Measurements from ENCODE around the gene AKAP6.
A peak's percentile ranks its signal among the peaks of the same experiment; 100 is the strongest.

Gene AKAP6

DNA sequence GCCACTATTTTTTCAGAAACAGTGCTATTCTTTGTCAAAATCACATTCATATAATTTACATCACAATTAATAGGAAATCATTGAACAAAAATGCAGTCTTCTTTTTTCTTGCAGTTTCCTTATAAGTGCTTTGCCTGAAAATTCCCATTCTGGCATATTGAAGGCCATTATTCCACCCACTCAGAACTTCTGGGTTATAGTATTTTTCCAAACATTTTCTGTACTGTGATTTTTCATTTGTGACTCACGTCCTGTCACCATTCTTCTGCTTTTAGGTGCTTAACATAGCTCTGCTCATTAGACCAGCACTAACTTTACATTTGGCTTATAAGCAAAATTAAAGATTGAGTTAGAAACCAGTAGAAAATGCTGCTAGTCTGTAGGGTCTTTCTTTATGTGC is 368.6 kb downstream of the AKAP6 start:
- no peak overlapping the region for H3K27ac ChIP-seq
- no peaks in the 10 kb centered on the region for H3K27me3 ChIP-seq (ENCODE audit: control insufficient read depth, insufficient read depth, low read length)
- no peaks in the 10 kb centered on the region for H3K79me2 ChIP-seq
- no peak overlapping the region for H2AFZ ChIP-seq
- H3K36me3 ChIP-seq (ENCODE audit: control insufficient read depth, insufficient read depth, low read length) = no peaks in the 10 kb centered on the region
- H3K9ac ChIP-seq = no peak overlapping the region
- H3K4me2 ChIP-seq (ENCODE audit: low read length) = no peak overlapping the region
- H3K9me3 ChIP-seq (ENCODE audit: control insufficient read depth, low read length) = no peaks in the 10 kb centered on the region
- no peaks in the 10 kb centered on the region for H3K4me1 ChIP-seq
- no peak overlapping the region for H3K4me3 ChIP-seq (ENCODE audit: low read depth, low read length)
- TF ChIP-seq, protein P1, sequence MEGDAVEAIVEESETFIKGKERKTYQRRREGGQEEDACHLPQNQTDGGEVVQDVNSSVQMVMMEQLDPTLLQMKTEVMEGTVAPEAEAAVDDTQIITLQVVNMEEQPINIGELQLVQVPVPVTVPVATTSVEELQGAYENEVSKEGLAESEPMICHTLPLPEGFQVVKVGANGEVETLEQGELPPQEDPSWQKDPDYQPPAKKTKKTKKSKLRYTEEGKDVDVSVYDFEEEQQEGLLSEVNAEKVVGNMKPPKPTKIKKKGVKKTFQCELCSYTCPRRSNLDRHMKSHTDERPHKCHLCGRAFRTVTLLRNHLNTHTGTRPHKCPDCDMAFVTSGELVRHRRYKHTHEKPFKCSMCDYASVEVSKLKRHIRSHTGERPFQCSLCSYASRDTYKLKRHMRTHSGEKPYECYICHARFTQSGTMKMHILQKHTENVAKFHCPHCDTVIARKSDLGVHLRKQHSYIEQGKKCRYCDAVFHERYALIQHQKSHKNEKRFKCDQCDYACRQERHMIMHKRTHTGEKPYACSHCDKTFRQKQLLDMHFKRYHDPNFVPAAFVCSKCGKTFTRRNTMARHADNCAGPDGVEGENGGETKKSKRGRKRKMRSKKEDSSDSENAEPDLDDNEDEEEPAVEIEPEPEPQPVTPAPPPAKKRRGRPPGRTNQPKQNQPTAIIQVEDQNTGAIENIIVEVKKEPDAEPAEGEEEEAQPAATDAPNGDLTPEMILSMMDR (IDR thresholded peaks at IDR 0.05) = no peak

DNA sequence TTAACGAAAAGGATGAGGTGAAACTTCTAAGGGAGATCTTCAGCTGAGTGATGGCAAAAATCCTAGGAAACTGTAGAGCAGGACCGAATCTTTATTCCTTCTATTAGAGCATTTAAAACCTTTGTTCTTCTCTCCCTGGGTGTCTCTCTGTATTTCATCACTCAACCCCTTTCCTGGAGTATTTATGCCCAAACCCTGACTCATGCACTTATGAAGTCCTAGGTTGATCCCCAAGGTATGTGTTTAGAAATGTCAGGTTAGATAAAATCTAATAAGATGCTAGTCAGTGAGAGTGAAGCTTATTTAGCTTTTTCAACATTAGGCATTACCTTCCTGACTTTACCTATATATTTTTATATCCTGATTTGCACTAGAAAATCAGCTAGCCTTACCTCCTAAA is 369.7 kb downstream of the AKAP6 start:
- Histone ChIP-seq H3K36me3 (ENCODE audit: control insufficient read depth, insufficient read depth, low read length) (no peaks in the 10 kb centered on the region), H3K4me3 (ENCODE audit: low read depth, low read length) (no peak overlapping the region), H2AFZ (no peak overlapping the region), H3K27me3 (ENCODE audit: control insufficient read depth, insufficient read depth, low read length) (no peaks in the 10 kb centered on the region), H3K4me1 (no peaks in the 10 kb centered on the region), H3K9me3 (ENCODE audit: control insufficient read depth, low read length) (no peaks in the 10 kb centered on the region), H3K9ac (no peak overlapping the region), H3K27ac (no peak overlapping the region), H3K4me2 (ENCODE audit: low read length) (no peak overlapping the region), H3K79me2 (no peaks in the 10 kb centered on the region)
- TF ChIP-seq, protein P1 (IDR thresholded peaks at IDR 0.05) = no peak

DNA sequence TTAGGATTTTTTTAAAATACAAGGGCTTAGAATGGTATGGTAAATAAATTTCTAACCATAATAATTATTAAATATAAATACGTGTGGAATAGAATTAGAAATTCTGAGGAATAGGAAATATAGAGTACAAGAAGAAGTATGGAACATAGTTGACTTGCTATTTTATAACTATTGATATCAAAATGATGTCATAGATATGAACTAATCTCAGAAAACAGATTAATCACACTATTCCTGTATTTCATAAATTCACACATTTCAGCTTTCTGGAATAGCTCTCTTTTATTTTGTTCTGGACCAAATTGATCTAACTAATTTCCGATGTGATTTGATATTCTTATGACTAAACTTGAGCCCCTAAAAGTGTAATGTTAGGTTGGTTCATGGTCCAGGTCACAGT is 372.4 kb downstream of the AKAP6 start:
- no peak overlapping the region for H2AFZ ChIP-seq
- H3K9ac ChIP-seq = no peak overlapping the region
- no peaks in the 10 kb centered on the region for H3K79me2 ChIP-seq
- H3K4me3 ChIP-seq (ENCODE audit: low read depth, low read length) = no peak overlapping the region
- no peaks in the 10 kb centered on the region for H3K4me1 ChIP-seq
- H3K27ac ChIP-seq = no peak overlapping the region
- TF ChIP-seq, protein P1 (IDR thresholded peaks at IDR 0.05) = no peak
- no peak overlapping the region for H3K4me2 ChIP-seq (ENCODE audit: low read length)
- H3K9me3 ChIP-seq (ENCODE audit: control insufficient read depth, low read length) = no peaks in the 10 kb centered on the region
- H3K27me3 ChIP-seq (ENCODE audit: control insufficient read depth, insufficient read depth, low read length) = no peaks in the 10 kb centered on the region
- H3K36me3 ChIP-seq (ENCODE audit: control insufficient read depth, insufficient read depth, low read length) = no peaks in the 10 kb centered on the region

DNA sequence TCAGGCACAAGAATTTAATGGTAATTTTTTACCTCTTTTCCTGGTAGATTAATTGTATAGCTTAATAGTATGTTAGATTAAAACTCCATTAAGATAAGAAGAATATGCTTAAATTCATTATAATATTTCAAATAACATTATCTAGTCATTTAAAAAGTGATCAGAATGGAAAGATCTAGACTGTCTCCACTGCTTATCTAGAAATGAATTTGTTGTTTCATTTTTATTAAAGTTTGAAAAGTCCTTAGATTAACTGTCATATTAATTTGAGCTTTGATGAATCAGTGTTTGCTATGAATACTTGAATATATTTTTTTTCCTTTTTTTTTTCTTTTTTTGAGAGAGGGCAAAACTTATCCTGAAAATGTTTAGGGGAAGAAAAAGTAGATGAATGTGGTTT is 373.0 kb downstream of the AKAP6 start:
- H3K4me2 ChIP-seq (ENCODE audit: low read length) = no peak overlapping the region
- H2AFZ ChIP-seq = no peak overlapping the region
- H3K36me3 ChIP-seq (ENCODE audit: control insufficient read depth, insufficient read depth, low read length) = no peaks in the 10 kb centered on the region
- no peaks in the 10 kb centered on the region for H3K9me3 ChIP-seq (ENCODE audit: control insufficient read depth, low read length)
- no peak overlapping the region for H3K4me3 ChIP-seq (ENCODE audit: low read depth, low read length)
- no peaks in the 10 kb centered on the region for H3K79me2 ChIP-seq
- H3K27ac ChIP-seq = peak overlapping the region; percentile 51
- no peaks in the 10 kb centered on the region for H3K27me3 ChIP-seq (ENCODE audit: control insufficient read depth, insufficient read depth, low read length)
- H3K9ac ChIP-seq = no peak overlapping the region
- H3K4me1 ChIP-seq = no peaks in the 10 kb centered on the region
- TF ChIP-seq, protein P1 (IDR thresholded peaks at IDR 0.05) = no peak

DNA sequence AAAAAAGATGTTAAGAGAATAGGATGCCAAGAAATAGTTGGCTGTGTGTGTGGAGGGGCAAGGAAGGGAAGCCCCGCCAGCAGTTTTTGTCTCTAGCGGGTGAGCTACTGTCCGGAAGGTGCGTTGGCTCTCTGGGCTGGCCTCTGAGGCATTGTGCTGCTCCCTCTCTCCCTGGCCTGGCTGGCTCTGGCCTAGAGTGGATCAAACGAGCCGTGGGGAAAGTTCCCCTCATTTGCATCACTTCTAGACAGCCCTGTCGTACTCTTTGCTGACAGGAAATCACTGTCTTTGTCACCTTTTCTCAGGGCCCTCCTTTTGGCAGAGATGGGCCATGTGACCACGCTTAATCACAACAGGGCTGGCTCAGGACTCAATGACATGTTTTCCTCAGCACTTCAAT is 373.5 kb downstream of the AKAP6 start:
- Histone ChIP-seq H3K36me3 (ENCODE audit: control insufficient read depth, insufficient read depth, low read length) (no peaks in the 10 kb centered on the region), H3K4me3 (ENCODE audit: low read depth, low read length) (no peak overlapping the region), H2AFZ (no peak overlapping the region), H3K27ac (peak overlapping the region; percentile 51), H3K4me1 (no peaks in the 10 kb centered on the region), H3K79me2 (no peaks in the 10 kb centered on the region), H3K9ac (no peak overlapping the region), H3K4me2 (ENCODE audit: low read length) (no peak overlapping the region), H3K9me3 (ENCODE audit: control insufficient read depth, low read length) (no peaks in the 10 kb centered on the region), H3K27me3 (ENCODE audit: control insufficient read depth, insufficient read depth, low read length) (no peaks in the 10 kb centered on the region)
- TF ChIP-seq, protein P1 (IDR thresholded peaks at IDR 0.05) = no peak

All from parathyroid adenoma (tissue), 2 donors.